Liver (tissue), 3 donors: ENCODE data around the gene EBPL.

Source experiments
- ATF3 ChIP-seq: IDR thresholded peaks from 2 replicates; pipeline ENCODE4 v1.6.1; 2016; ENCODE audit warnings: antibody characterized with exemption
- CTCF ChIP-seq: fragments of 150-350 bp; IDR thresholded peaks from 2 replicates; pipeline ENCODE4 v1.5.1; 2017; ENCODE audit warnings: improper control_type of control experiment, low read depth, low read length; ENCODE audit not compliant: missing input control
- GABPA ChIP-seq, 2 donors: IDR thresholded peaks in 1 of 2; conservative IDR thresholded peaks in 1 of 2; 2 replicates each; pipeline ENCODE4 v1.6.1; 2016; ENCODE audit warnings: antibody characterized with exemption in 2 of 2, mild to moderate bottlenecking in 1 of 2, moderate library complexity in 1 of 2
- MAX ChIP-seq: IDR thresholded peaks from 2 replicates; pipeline ENCODE4 v1.6.1; 2016; ENCODE audit warnings: antibody characterized with exemption
- REST ChIP-seq: IDR thresholded peaks from 2 replicates; pipeline ENCODE4 v1.6.1; 2016; ENCODE audit warnings: antibody characterized with exemption, mild to moderate bottlenecking
- RXRA ChIP-seq, 2 donors: IDR thresholded peaks; 2 replicates each; pipeline ENCODE4 v1.6.1; 2017 to 2018; ENCODE audit warnings: antibody characterized with exemption in 2 of 2, mild to moderate bottlenecking in 1 of 2
- SP1 ChIP-seq: IDR thresholded peaks from 2 replicates; pipeline ENCODE4 v1.6.1; 2018; ENCODE audit warnings: antibody characterized with exemption, mild to moderate bottlenecking
- YY1 ChIP-seq: IDR thresholded peaks from 2 replicates; pipeline ENCODE4 v1.6.1; 2016; ENCODE audit warnings: antibody characterized with exemption, mild to moderate bottlenecking
- ZBTB33 ChIP-seq: IDR thresholded peaks from 2 replicates; pipeline ENCODE4 v1.6.1; 2016; ENCODE audit warnings: antibody characterized with exemption
- donor health status: healthy.
- donor health status: healthy.

- TF ChIP-seq CTCF, result no peak
- no peak for TF ChIP-seq RXRA (IDR thresholded peaks at IDR 0.05)
- no peak for TF ChIP-seq REST
- no peak for TF ChIP-seq SP1
- TF ChIP-seq YY1, result no peak
- TF ChIP-seq MAX, result no peak
- no peak for TF ChIP-seq GABPA (IDR thresholded peaks at IDR 0.05 in 1 of 2, conservative IDR thresholded peaks at IDR 0.05 in 1 of 2)
- no peak for TF ChIP-seq ZBTB33
- TF ChIP-seq ATF3, result no peak
Observed at GRCh38 chr13:49740870-49741269, 49.6 kb upstream of the EBPL start.
